OCI-LY7 (cell line): Measurements from ENCODE around the gene PPP1R9A.

Experiments used
- CTCF ChIP-seq: fragments of 200-600 bp; sonication (generic); conservative IDR thresholded peaks from 2 replicates; pipeline ENCODE4 v1.5.1; 2014; ENCODE audit warnings: mild to moderate bottlenecking, antibody characterized with exemption, low read length, moderate library complexity, mixed read lengths
- EZH2phosphoT487 ChIP-seq: fragments of 200-600 bp; sonication (generic); IDR thresholded peaks from 2 replicates; pipeline ENCODE4 v1.6.1; 2018; ENCODE audit warnings: low read depth, borderline replicate concordance, mild to moderate bottlenecking, mixed run types, antibody characterized with exemption, low read length, moderate library complexity, mixed read lengths

- TF ChIP-seq CTCF (no peak), EZH2phosphoT487 (no peak)
Measured at GRCh38 chr7:94957061-94957460, 49.7 kb downstream of the PPP1R9A start.
